Eye (tissue), 1 donor: ENCODE measurements around the gene TUBA1A.
"Not testable (repeated sequence)": the region's sequence is repeated elsewhere in the genome, so short reads cannot be mapped to it uniquely, and the experiment has no call there.

ENCODE experiments used
- DNase-seq: peaks from one replicate; pipeline ENCODE4 v3.0.0-alpha.2; 2015

The TUBA1A gene

GRCh38 chr12:49188916-49189367 is at the start of gene TUBA1A:
Gene TUBA1A (minus strand): TSS chr12:49189080. CDS start chr12:49188979, 101 bp downstream.
- peak; percentile 100 for DNase-seq

GRCh38 chr12:49236423-49236822 is 47.5 kb upstream of the TUBA1A start:
- DNase-seq = peak; percentile 19

GRCh38 chr12:49233842-49234526 is 45.1 kb upstream of the TUBA1A start:
- DNase-seq = peak; percentile 71

- DNase-seq = peak; percentile 96
Observed at GRCh38 chr12:49232940-49233841, 44.3 kb upstream of the TUBA1A start.

GRCh38 chr12:49231878-49232655 is 43.2 kb upstream of the TUBA1A start:
- DNase-seq = peak; percentile 83

- no peak for DNase-seq
Observed at GRCh38 chr12:49230805-49231194, 41.9 kb upstream of the TUBA1A start.

GRCh38 chr12:49230176-49230804 is 41.4 kb upstream of the TUBA1A start:
- peak; percentile 41 for DNase-seq

GRCh38 chr12:49228653-49229052 is 39.8 kb upstream of the TUBA1A start:
- peak; percentile 44 for DNase-seq

- DNase-seq = peak; percentile 96
Observed at GRCh38 chr12:49227713-49228112, 38.8 kb upstream of the TUBA1A start.

GRCh38 chr12:49225576-49226166 is 36.8 kb upstream of the TUBA1A start:
- DNase-seq = no peak

- peak; percentile 19 for DNase-seq
Observed at GRCh38 chr12:49223590-49224369, 34.9 kb upstream of the TUBA1A start.

- DNase-seq = no peak
Observed at GRCh38 chr12:49223122-49223521, 34.2 kb upstream of the TUBA1A start.

GRCh38 chr12:49220972-49221371 is 32.1 kb upstream of the TUBA1A start:
- DNase-seq = no peak

GRCh38 chr12:49219417-49220026 is 30.6 kb upstream of the TUBA1A start:
- DNase-seq = no peak

GRCh38 chr12:49212572-49212971 is 23.7 kb upstream of the TUBA1A start:
- peak; percentile 45 for DNase-seq

- DNase-seq = not testable (repeated sequence)
Observed at GRCh38 chr12:49210703-49211102, 21.8 kb upstream of the TUBA1A start.

GRCh38 chr12:49208676-49209075 is 19.8 kb upstream of the TUBA1A start:
- peak; percentile 52 for DNase-seq

- DNase-seq = no peak
Observed at GRCh38 chr12:49208146-49208545, 19.3 kb upstream of the TUBA1A start.

- DNase-seq = no peak
Observed at GRCh38 chr12:49206389-49206788, 17.5 kb upstream of the TUBA1A start.

- DNase-seq = peak; percentile 68
Observed at GRCh38 chr12:49201595-49202295, 12.9 kb upstream of the TUBA1A start.
